H1 (cell line): ENCODE data around the gene LRRC61.
"Not testable (repeated sequence)": the region's sequence is repeated elsewhere in the genome, so short reads cannot be mapped to it uniquely, and the experiment has no call there.

Experiments
- EP300 ChIP-seq, 2 experiments: IDR thresholded peaks; 1 replicate in 1 of 2; 2 replicates in 1 of 2; pipeline ENCODE4 v1.6.1; 2011 to 2012; ENCODE audit warnings: low read depth in 2 of 2, low read length in 2 of 2, mild to moderate bottlenecking in 2 of 2, borderline replicate concordance in 1 of 2, inconsistent platforms in 1 of 2, moderate library complexity in 1 of 2
- TF ChIP-seq, protein P1 (sequence below), 3 experiments: IDR thresholded peaks; 1 replicate in 2 of 3; 2 replicates in 1 of 3; pipeline versions ENCODE4 v1.5.1 to v1.6.1; 2011; ENCODE audit warnings: low read length in 3 of 3, mild to moderate bottlenecking in 3 of 3, inconsistent platforms in 2 of 3, low read depth in 1 of 3, moderate library complexity in 1 of 3; ENCODE audit not compliant: insufficient read depth in 1 of 3; ENCODE audit errors: control extremely low read depth in 1 of 3

DNA sequence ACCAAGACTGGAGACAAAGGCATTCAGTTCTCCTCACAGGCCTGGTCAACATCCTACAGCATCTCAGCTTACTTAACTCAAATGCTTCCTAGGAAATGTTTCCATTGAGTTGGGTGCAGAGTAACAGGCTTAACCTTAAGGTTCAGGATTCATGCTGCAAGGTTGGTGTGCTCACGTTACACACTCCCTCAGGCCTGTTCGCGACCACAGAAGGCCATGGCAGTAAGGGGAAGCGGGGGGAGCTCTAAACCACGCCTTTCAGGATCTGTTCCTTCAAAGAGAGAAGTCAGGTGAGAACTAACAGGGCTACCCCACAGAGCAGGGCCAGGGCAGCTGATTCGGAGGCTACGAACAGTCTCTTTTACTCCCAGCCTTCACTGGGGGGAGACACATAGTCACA, 35.3 kb upstream of the LRRC61 start:
- TF ChIP-seq EP300 (IDR thresholded peaks at IDR 0.05; ENCODE audit: borderline replicate concordance in 1 of 2, low read depth in 2 of 2, low read length in 2 of 2): not testable (repeated sequence)
- TF ChIP-seq, protein P1, sequence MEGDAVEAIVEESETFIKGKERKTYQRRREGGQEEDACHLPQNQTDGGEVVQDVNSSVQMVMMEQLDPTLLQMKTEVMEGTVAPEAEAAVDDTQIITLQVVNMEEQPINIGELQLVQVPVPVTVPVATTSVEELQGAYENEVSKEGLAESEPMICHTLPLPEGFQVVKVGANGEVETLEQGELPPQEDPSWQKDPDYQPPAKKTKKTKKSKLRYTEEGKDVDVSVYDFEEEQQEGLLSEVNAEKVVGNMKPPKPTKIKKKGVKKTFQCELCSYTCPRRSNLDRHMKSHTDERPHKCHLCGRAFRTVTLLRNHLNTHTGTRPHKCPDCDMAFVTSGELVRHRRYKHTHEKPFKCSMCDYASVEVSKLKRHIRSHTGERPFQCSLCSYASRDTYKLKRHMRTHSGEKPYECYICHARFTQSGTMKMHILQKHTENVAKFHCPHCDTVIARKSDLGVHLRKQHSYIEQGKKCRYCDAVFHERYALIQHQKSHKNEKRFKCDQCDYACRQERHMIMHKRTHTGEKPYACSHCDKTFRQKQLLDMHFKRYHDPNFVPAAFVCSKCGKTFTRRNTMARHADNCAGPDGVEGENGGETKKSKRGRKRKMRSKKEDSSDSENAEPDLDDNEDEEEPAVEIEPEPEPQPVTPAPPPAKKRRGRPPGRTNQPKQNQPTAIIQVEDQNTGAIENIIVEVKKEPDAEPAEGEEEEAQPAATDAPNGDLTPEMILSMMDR (IDR thresholded peaks at IDR 0.05; ENCODE audit: control extremely low read depth in 1 of 3, insufficient read depth in 1 of 3, low read depth in 1 of 3, low read length in 3 of 3): not testable (repeated sequence)
